Measurements from ENCODE around the gene MOSMO. TPM values are rescaled to one million over a fixed set of nuclear protein-coding genes. Genes with fewer than 3 reads are reported as not detected.

The MOSMO gene
- total and polyA plus RNA-seq, 9 of the 15 experiments (the other 6 are each of a cell fraction or from before 2014, with no cell fraction given), result 1.9 to 13.3 (median 7.7) TPM

- TF ChIP-seq RFX1 (IDR thresholded peaks at IDR 0.05) (no peak), HMBOX1 (IDR thresholded peaks at IDR 0.05) (no peak), RBFOX2 (IDR thresholded peaks at IDR 0.05; ENCODE audit: low read depth, low read length) (no peak), HNRNPLL (IDR thresholded peaks at IDR 0.05; ENCODE audit: low read depth, low read length, poor library complexity, severe bottlenecking) (no peak), CBX1 (IDR thresholded peaks at IDR 0.05; ENCODE audit: low read depth) (no peak), BCLAF1 (IDR thresholded peaks at IDR 0.05; ENCODE audit: borderline replicate concordance in 1 of 2, control insufficient read depth in 1 of 2, low read depth in 2 of 2, low read length in 1 of 2) (no peak), ZNF655 (CRISPR knock-in tag; IDR thresholded peaks at IDR 0.05) (no peak), ETV6 (IDR thresholded peaks at IDR 0.05; ENCODE audit: borderline replicate concordance in 1 of 2, low read depth in 2 of 2, low read length in 1 of 2) (no peak), ETV6 (CRISPR knock-in tag; IDR thresholded peaks at IDR 0.05; ENCODE audit: borderline replicate concordance) (no peak), ADNP (tag; IDR thresholded peaks at IDR 0.05) (no peak), ZNF449 (CRISPR knock-in tag; IDR thresholded peaks at IDR 0.05) (no peak)
Measured at GRCh38 chr16:21980032-21980431, 27.9 kb upstream of the MOSMO start (continued).
